NB4 (cell line): ENCODE results near the gene ERGIC1.
"Not testable (repeated sequence)": the region's sequence is repeated elsewhere in the genome, so short reads cannot be mapped to it uniquely, and the experiment has no call there.

Source experiments
- CTCF ChIP-seq: IDR thresholded peaks from one replicate; pipeline ENCODE4 v1.5.1; 2012; ENCODE audit warnings: low read depth, low read length
- MAX ChIP-seq: IDR thresholded peaks from 2 replicates; pipeline ENCODE4 v1.6.1; 2011; ENCODE audit warnings: low read depth, low read length
- POLR2A ChIP-seq: IDR thresholded peaks from 2 replicates; pipeline ENCODE4 v1.6.1; 2011; ENCODE audit warnings: mild to moderate bottlenecking; ENCODE audit not compliant: insufficient read length; ENCODE audit errors: extremely low read depth

GRCh38 chr5:172810996-172811395, 23.1 kb upstream of the ERGIC1 start:
- TF ChIP-seq POLR2A, CTCF, MAX: not testable (repeated sequence)
